Type B pancreatic cell (in vitro differentiated cells): ENCODE measurements around the gene NRCAM. TPM values are rescaled to one million over a fixed set of nuclear protein-coding genes. Genes with fewer than 3 reads are reported as not detected.

Source experiments
- DNase-seq: peaks from one replicate; pipeline ENCODE4 v3.0.0; 2021; ENCODE audit warnings: mixed read lengths; ENCODE audit not compliant: unreplicated experiment; ENCODE audit errors: extremely low spot score
- H3K27ac Mint-ChIP-seq: 2 replicates; pipeline ENCODE4 v1.8.0; 2021; ENCODE audit warnings: mild to moderate bottlenecking, mixed read lengths
- H3K27me3 Mint-ChIP-seq: 2 replicates; pipeline ENCODE4 v1.8.0; 2021; ENCODE audit warnings: mixed read lengths
- H3K36me3 Mint-ChIP-seq: 2 replicates; pipeline ENCODE4 v1.8.0; 2021; ENCODE audit warnings: mixed read lengths
- H3K4me1 Mint-ChIP-seq: one replicate; pipeline ENCODE4 v1.8.0; 2021; ENCODE audit warnings: mixed read lengths; ENCODE audit not compliant: unreplicated experiment
- H3K4me3 Mint-ChIP-seq: 2 replicates; pipeline ENCODE4 v1.8.0; 2021; ENCODE audit warnings: mild to moderate bottlenecking, mixed read lengths
- H3K9me3 Mint-ChIP-seq: 2 replicates; pipeline ENCODE4 v1.8.0; 2021; ENCODE audit warnings: mixed read lengths
- CTCF ChIP-seq: fragments of 200-600 bp; sonication (generic); conservative IDR thresholded peaks from 2 replicates; pipeline ENCODE4 v1.5.0; 2021; ENCODE audit warnings: antibody characterized with exemption, mild to moderate bottlenecking
- total RNA-seq: library from RNA; stranded (reverse); gene quantifications from 2 replicates; pipeline ENCODE4 v1.2.1, GENCODE V29; 2021; ENCODE audit warnings: low replicate concordance

The NRCAM gene
- total RNA-seq, 1 donor from 2014 or later: 41.0 TPM

- no peaks in the 10 kb centered on the region for H3K9me3 Mint-ChIP-seq
- H3K36me3 Mint-ChIP-seq: no peaks in the 10 kb centered on the region
- H3K27me3 Mint-ChIP-seq: no peaks in the 10 kb centered on the region
- H3K27ac Mint-ChIP-seq: no peak overlapping the region
- H3K4me1 Mint-ChIP-seq: peaks cover 24% of the 10 kb centered on the region
- TF ChIP-seq CTCF: no peak
- no peak for DNase-seq
- H3K4me3 Mint-ChIP-seq: no peak overlapping the region
Measured at GRCh38 chr7:108332937-108333336, 123.3 kb downstream of the NRCAM start.

GRCh38 chr7:108331971-108332370, 124.3 kb downstream of the NRCAM start:
- peaks cover 32% of the 10 kb centered on the region for H3K4me1 Mint-ChIP-seq
- H3K36me3 Mint-ChIP-seq: no peaks in the 10 kb centered on the region
- H3K9me3 Mint-ChIP-seq: no peaks in the 10 kb centered on the region
- no peaks in the 10 kb centered on the region for H3K27me3 Mint-ChIP-seq
- no peak for DNase-seq
- H3K4me3 Mint-ChIP-seq: no peak overlapping the region
- no peak overlapping the region for H3K27ac Mint-ChIP-seq
- no peak for TF ChIP-seq CTCF

GRCh38 chr7:108330227-108330626, 126.0 kb downstream of the NRCAM start:
- H3K9me3 Mint-ChIP-seq: no peaks in the 10 kb centered on the region
- no peak for DNase-seq
- H3K27ac Mint-ChIP-seq: no peak overlapping the region
- no peak for TF ChIP-seq CTCF
- H3K27me3 Mint-ChIP-seq: no peaks in the 10 kb centered on the region
- H3K4me3 Mint-ChIP-seq: no peak overlapping the region
- peaks cover 32% of the 10 kb centered on the region for H3K4me1 Mint-ChIP-seq
- H3K36me3 Mint-ChIP-seq: no peaks in the 10 kb centered on the region

- Mint-ChIP-seq H3K9me3 (no peaks in the 10 kb centered on the region), H3K27me3 (no peaks in the 10 kb centered on the region), H3K4me1 (peaks cover 28% of the 10 kb centered on the region), H3K36me3 (no peaks in the 10 kb centered on the region), H3K27ac (no peak overlapping the region), H3K4me3 (no peak overlapping the region)
- no peak for TF ChIP-seq CTCF
- no peak for DNase-seq
Measured at GRCh38 chr7:108329514-108329913, 126.7 kb downstream of the NRCAM start.

GRCh38 chr7:108328174-108328651, 128.0 kb downstream of the NRCAM start:
- Mint-ChIP-seq H3K27ac (peak overlapping the region; percentile 8), H3K36me3 (no peaks in the 10 kb centered on the region), H3K9me3 (no peaks in the 10 kb centered on the region), H3K4me3 (peak overlapping the region; percentile 9), H3K4me1 (peaks cover 36% of the 10 kb centered on the region), H3K27me3 (no peaks in the 10 kb centered on the region)
- DNase-seq: no peak
- no peak for TF ChIP-seq CTCF

- Mint-ChIP-seq H3K36me3 (no peaks in the 10 kb centered on the region), H3K9me3 (no peaks in the 10 kb centered on the region), H3K27ac (peak overlapping the region; percentile 33), H3K27me3 (no peaks in the 10 kb centered on the region), H3K4me1 (peaks cover 41% of the 10 kb centered on the region), H3K4me3 (peak overlapping the region; percentile 35)
- no peak for DNase-seq
- no peak for TF ChIP-seq CTCF
Measured at GRCh38 chr7:108327353-108327752, 128.9 kb downstream of the NRCAM start.
